Activated naive CD8-positive, alpha-beta T cell (primary cell): Measurements from ENCODE around the gene OVCA2.
A peak's percentile ranks its signal among the peaks of the same experiment; 100 is the strongest.

ENCODE experiments used
- H3K27ac Mint-ChIP-seq: one replicate; pipeline ENCODE4 v1.8.0; 2021; ENCODE audit warnings: mixed read lengths
- H3K27me3 Mint-ChIP-seq: one replicate; pipeline ENCODE4 v1.8.0; 2021; ENCODE audit warnings: mixed read lengths
- H3K36me3 Mint-ChIP-seq: one replicate; pipeline ENCODE4 v1.8.0; 2021; ENCODE audit warnings: mixed read lengths
- H3K4me1 Mint-ChIP-seq: one replicate; pipeline ENCODE4 v1.8.0; 2021; ENCODE audit warnings: low read depth, mixed read lengths
- H3K4me3 Mint-ChIP-seq: one replicate; pipeline ENCODE4 v1.8.0; 2021; ENCODE audit warnings: mild to moderate bottlenecking, mixed read lengths
- H3K9me3 Mint-ChIP-seq: one replicate; pipeline ENCODE4 v1.8.0; 2021; ENCODE audit warnings: low read depth, mixed read lengths

The OVCA2 gene

GRCh38 chr17:2051061-2051932, 9.5 kb downstream of the OVCA2 start:
- H3K27ac Mint-ChIP-seq, result no peak overlapping the region
- no peaks in the 10 kb centered on the region for H3K36me3 Mint-ChIP-seq
- H3K4me3 Mint-ChIP-seq, result peak overlapping the region; percentile 54
- no peaks in the 10 kb centered on the region for H3K27me3 Mint-ChIP-seq
- H3K9me3 Mint-ChIP-seq, result no peaks in the 10 kb centered on the region
- peaks cover 24% of the 10 kb centered on the region for H3K4me1 Mint-ChIP-seq

DNA sequence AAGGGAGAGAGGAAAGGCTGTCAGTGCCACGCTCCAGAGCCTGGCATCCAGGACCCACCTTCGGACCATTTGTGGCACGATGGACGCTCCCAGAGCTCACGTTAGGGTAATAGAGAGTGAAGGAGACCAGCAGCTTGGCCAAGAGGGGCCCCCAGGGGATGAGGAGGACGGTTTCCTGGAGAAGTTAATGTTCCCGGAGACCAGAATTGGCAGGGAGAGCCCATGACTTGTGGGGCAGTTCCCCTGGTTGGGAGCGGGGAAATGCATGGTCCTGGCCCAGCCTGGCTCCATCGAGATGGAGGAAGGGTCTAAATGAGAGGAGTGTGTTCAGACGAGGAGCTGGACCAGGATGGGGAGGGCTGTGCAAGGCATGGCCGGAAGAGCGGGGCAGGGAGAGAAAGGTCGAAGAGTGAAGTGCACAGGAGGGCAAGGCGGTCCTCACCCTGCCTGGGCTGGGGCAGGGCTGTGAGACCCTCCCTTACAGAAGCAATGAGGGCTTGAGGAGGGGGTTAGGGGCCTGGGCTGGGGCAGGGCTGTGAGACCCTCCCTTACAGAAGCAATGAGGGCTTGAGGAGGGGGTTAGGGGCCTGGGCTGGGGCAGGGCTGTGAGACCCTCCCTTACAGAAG, 10.2 kb downstream of the OVCA2 start:
- H3K27ac Mint-ChIP-seq, result no peak overlapping the region

GRCh38 chr17:2053380-2054261, 11.8 kb downstream of the OVCA2 start:
- Mint-ChIP-seq H3K9me3 (no peaks in the 10 kb centered on the region), H3K27me3 (no peaks in the 10 kb centered on the region), H3K4me1 (peaks cover 22% of the 10 kb centered on the region), H3K36me3 (no peaks in the 10 kb centered on the region), H3K4me3 (peak overlapping the region; percentile 79), H3K27ac (peak overlapping the region; percentile 41)

More for the DNA sequence above, 10.2 kb downstream of the OVCA2 start:
- Mint-ChIP-seq H3K27me3 (no peaks in the 10 kb centered on the region), H3K36me3 (no peaks in the 10 kb centered on the region), H3K4me1 (peaks cover 24% of the 10 kb centered on the region), H3K9me3 (no peaks in the 10 kb centered on the region), H3K4me3 (peak overlapping the region; percentile 54)

- peaks cover 16% of the 10 kb centered on the region for H3K4me1 Mint-ChIP-seq
- no peaks in the 10 kb centered on the region for H3K36me3 Mint-ChIP-seq
- H3K27me3 Mint-ChIP-seq, result no peaks in the 10 kb centered on the region
- H3K9me3 Mint-ChIP-seq, result no peaks in the 10 kb centered on the region
- H3K4me3 Mint-ChIP-seq, result peak overlapping the region; percentile 79
- peak overlapping the region; percentile 58 for H3K27ac Mint-ChIP-seq
Observed at GRCh38 chr17:2054262-2054511, 12.4 kb downstream of the OVCA2 start.

DNA sequence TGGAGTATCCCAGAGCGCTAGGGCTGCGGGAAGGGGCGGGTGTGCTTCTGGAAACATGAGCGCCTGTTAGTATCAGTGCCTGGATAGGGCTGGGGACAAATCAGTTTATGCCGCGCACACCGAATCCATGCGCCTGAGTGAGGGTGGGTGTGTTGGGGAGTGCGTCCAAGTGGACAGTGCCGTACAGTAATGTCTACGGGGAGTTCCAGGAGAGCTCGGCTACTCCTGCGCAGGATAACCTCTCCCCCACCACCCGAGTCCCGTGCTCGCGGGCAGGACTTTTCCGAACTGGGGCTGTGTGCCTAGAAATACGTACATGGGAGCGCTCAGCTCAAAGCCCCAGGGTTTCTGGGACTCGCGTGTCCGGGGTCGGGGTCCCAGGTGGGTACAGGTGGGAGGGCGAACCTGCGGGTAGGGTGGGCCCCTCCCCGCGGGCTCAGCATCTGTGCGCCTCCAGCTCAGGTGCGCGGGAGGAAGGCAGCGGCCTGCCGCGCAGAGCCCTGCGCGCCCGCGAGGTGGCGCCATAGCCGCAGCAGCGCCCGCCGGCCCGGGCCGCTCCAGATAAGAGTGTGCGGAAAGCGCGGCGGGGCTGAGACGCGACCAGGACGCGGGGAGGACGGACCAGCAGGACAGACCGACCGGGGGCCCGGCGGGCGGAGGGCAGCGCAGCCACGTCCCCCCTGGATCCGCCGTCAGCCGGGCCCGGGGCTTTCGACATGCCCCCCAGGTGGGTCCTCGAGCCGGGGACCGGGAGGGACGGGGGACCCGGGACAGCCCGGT, 12.9 kb downstream of the OVCA2 start, which contains the start of gene HIC1:
TSS of gene HIC1 (plus strand) at position 592 of the 780 bp plus-strand sequence. CDS start 1,588 bp downstream, outside the sequence.
- Mint-ChIP-seq H3K4me3 (peak within 1 kb of the TSS; percentile 79), H3K27ac (peak within 1 kb of the TSS; percentile 58), H3K36me3 (no peaks in the 10 kb centered on the region)

DNA sequence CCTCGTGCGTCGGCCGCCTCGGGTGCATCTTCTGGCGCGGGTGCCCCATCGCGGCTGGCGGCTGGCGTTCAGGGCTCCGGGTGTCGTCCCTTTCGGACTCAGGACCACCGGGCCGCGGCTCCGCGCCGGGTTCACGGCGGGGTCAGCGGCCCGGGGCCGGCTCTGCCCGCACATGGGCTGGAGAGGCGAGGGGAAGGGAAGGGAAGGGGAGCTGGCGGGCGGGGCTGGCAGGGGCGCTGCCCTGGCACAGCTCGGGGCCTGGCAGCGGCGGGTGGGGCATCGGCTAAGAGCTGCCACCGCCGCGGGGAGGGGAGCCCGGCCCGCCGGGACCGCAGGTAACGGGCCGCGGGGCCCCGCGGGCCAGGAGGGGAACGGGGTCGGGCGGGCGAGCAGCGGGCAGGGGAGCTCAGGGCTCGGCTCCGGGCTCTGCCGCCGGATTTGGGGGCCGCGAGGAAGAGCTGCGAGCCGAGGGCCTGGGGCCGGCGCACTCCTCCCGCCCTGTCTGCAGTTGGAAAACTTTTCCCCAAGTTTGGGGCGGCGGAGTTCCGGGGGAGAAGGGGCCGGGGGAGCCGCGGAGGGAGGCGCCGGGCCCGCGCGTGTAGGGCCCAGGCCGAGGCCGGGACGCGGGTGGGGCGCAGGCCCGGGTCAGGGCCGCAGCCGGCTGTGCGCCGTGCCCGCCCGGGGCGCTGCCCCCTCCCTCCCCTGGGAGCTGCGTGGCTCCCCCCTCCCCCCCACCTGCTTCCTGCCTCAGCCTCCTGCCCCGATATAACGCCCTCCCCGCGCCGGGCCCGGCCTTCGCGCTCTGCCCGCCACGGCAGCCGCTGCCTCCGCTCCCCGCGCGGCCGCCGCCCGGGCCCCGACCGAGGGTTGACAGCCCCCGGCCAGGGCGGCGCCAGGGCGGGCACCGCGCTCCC, 13.7 kb downstream of the OVCA2 start:
- H3K9me3 Mint-ChIP-seq, result no peaks in the 10 kb centered on the region
- H3K4me3 Mint-ChIP-seq, result peak overlapping the region; percentile 80
- H3K4me1 Mint-ChIP-seq, result peaks cover 18% of the 10 kb centered on the region
- peaks cover 4% of the 10 kb centered on the region for H3K36me3 Mint-ChIP-seq
- H3K27ac Mint-ChIP-seq, result no peak overlapping the region
- peaks cover 3% of the 10 kb centered on the region for H3K27me3 Mint-ChIP-seq

More for the DNA sequence above, 12.9 kb downstream of the OVCA2 start, which contains the start of gene HIC1:
- no peaks in the 10 kb centered on the region for H3K9me3 Mint-ChIP-seq
- peaks cover 18% of the 10 kb centered on the region for H3K4me1 Mint-ChIP-seq
- H3K27me3 Mint-ChIP-seq, result peaks cover 2% of the 10 kb centered on the region

- peak overlapping the region; percentile 80 for H3K4me3 Mint-ChIP-seq
- peak overlapping the region; percentile 34 for H3K27ac Mint-ChIP-seq
- H3K4me1 Mint-ChIP-seq, result peaks cover 18% of the 10 kb centered on the region
- H3K9me3 Mint-ChIP-seq, result no peaks in the 10 kb centered on the region
- H3K36me3 Mint-ChIP-seq, result peaks cover 6% of the 10 kb centered on the region
- peaks cover 3% of the 10 kb centered on the region for H3K27me3 Mint-ChIP-seq
Observed at GRCh38 chr17:2056206-2057174, 14.7 kb downstream of the OVCA2 start.

- H3K27me3 Mint-ChIP-seq, result peaks cover 3% of the 10 kb centered on the region
- peaks cover 10% of the 10 kb centered on the region for H3K36me3 Mint-ChIP-seq
- H3K4me1 Mint-ChIP-seq, result peaks cover 12% of the 10 kb centered on the region
- no peak overlapping the region for H3K27ac Mint-ChIP-seq
- no peak overlapping the region for H3K4me3 Mint-ChIP-seq
- H3K9me3 Mint-ChIP-seq, result no peaks in the 10 kb centered on the region
Observed at GRCh38 chr17:2057175-2057759, 15.4 kb downstream of the OVCA2 start.

DNA sequence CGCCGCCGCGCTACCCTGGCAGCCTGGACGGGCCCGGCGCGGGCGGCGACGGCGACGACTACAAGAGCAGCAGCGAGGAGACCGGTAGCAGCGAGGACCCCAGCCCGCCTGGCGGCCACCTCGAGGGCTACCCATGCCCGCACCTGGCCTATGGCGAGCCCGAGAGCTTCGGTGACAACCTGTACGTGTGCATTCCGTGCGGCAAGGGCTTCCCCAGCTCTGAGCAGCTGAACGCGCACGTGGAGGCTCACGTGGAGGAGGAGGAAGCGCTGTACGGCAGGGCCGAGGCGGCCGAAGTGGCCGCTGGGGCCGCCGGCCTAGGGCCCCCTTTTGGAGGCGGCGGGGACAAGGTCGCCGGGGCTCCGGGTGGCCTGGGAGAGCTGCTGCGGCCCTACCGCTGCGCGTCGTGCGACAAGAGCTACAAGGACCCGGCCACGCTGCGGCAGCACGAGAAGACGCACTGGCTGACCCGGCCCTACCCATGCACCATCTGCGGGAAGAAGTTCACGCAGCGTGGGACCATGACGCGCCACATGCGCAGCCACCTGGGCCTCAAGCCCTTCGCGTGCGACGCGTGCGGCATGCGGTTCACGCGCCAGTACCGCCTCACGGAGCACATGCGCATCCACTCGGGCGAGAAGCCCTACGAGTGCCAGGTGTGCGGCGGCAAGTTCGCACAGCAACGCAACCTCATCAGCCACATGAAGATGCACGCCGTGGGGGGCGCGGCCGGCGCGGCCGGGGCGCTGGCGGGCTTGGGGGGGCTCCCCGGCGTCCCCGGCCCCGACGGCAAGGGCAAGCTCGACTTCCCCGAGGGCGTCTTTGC, 16.2 kb downstream of the OVCA2 start:
- H3K27ac Mint-ChIP-seq, result no peak overlapping the region
- H3K9me3 Mint-ChIP-seq, result no peaks in the 10 kb centered on the region
- peaks cover 11% of the 10 kb centered on the region for H3K4me1 Mint-ChIP-seq
- peak overlapping the region; percentile 51 for H3K4me3 Mint-ChIP-seq
- H3K27me3 Mint-ChIP-seq, result peaks cover 3% of the 10 kb centered on the region
- peaks cover 12% of the 10 kb centered on the region for H3K36me3 Mint-ChIP-seq

DNA sequence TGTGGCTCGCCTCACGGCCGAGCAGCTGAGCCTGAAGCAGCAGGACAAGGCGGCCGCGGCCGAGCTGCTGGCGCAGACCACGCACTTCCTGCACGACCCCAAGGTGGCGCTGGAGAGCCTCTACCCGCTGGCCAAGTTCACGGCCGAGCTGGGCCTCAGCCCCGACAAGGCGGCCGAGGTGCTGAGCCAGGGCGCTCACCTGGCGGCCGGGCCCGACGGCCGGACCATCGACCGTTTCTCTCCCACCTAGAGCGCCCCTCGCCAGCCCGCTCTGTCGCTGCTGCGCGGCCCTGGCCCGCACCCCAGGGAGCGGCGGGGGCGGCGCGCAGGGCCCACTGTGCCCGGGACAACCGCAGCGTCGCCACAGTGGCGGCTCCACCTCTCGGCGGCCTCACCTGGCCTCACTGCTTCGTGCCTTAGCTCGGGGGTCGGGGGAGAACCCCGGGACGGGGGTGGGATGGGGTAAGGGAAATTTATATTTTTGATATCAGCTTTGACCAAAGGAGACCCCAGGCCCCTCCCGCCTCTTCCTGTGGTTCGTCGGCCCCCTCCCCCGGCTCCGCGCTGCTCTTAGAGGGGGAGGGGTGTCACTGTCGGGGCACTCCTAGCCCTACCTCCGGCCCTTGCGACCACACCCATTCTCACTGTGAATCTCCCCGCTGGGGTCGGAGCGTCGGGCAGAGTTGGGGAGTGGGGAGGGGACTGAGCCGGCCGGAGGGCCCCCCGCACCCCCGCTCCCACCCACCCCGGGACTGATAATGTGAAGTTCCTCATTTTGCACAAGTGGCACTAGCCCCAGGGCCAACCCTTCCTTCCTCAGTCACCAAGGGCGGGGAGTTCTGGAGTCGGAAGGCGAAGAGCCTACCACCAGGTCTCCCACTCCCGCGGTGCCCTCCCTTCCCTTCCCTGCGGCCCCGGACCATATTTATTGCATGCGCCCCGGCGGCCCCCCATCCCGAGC, 17.0 kb downstream of the OVCA2 start:
- Mint-ChIP-seq H3K4me1 (peaks cover 6% of the 10 kb centered on the region), H3K4me3 (no peak overlapping the region), H3K36me3 (peaks cover 16% of the 10 kb centered on the region), H3K27ac (peak overlapping the region; percentile 70), H3K27me3 (peaks cover 3% of the 10 kb centered on the region), H3K9me3 (no peaks in the 10 kb centered on the region)
